Stomach (tissue), 9 donors: Measurements from ENCODE around the gene GOLPH3. TPM values are rescaled to one million over a fixed set of nuclear protein-coding genes. Genes with fewer than 3 reads are reported as not detected.
A peak's percentile ranks its signal among the peaks of the same experiment; 100 is the strongest.

Source experiments
- DNase-seq, 2 donors: peaks; one replicate each; pipeline versions ENCODE4 v3.0.0 to v3.0.0-alpha.2; 2013 to 2019
- H3K27ac ChIP-seq, 5 donors: fragments of 200-600 bp in 4 of 5; sonication (generic) in 4 of 5; one replicate each; pipeline ENCODE4 v1.5.1; 2013 to 2019; ENCODE audit warnings: mild to moderate bottlenecking in 1 of 5, moderate library complexity in 1 of 5
- H3K27me3 ChIP-seq, 3 donors: fragments of 200-600 bp; sonication (generic); one replicate each; pipeline ENCODE4 v1.5.1; 2017 to 2019; ENCODE audit warnings: mixed run types in 1 of 3
- H3K36me3 ChIP-seq, 4 donors: fragments of 200-600 bp; sonication (generic); 1 replicate in 3 of 4; 2 replicates in 1 of 4; pipeline ENCODE4 v1.5.1; 2016 to 2019
- H3K4me1 ChIP-seq, 4 donors: fragments of 200-600 bp; sonication (generic); one replicate each; pipeline ENCODE4 v1.5.1; 2016 to 2019
- H3K4me3 ChIP-seq, 4 donors: fragments of 200-600 bp; sonication (generic) in 3 of 4; one replicate each; pipeline ENCODE4 v1.5.1; 2016 to 2019; ENCODE audit warnings: mild to moderate bottlenecking in 1 of 4
- H3K9me3 ChIP-seq, 4 donors: fragments of 200-600 bp; sonication (generic); one replicate each; pipeline ENCODE4 v1.5.1; 2016 to 2019
- EP300 ChIP-seq: sonication (generic); formaldehyde crosslinking; IDR thresholded peaks from one replicate; pipeline ENCODE4 v1.6.1; 2017; ENCODE audit warnings: antibody characterized with exemption
- POLR2A ChIP-seq, 4 donors: fragments of 450-650 bp; IDR thresholded peaks; one replicate each; pipeline ENCODE4 v1.6.1; 2016; ENCODE audit warnings: antibody characterized with exemption in 4 of 4, control low read depth in 2 of 4, mild to moderate bottlenecking in 1 of 4, moderate library complexity in 1 of 4
- POLR2AphosphoS5 ChIP-seq, 3 donors: sonication (generic); formaldehyde crosslinking; IDR thresholded peaks; one replicate each; pipeline ENCODE4 v1.6.1; 2016; ENCODE audit warnings: antibody characterized with exemption in 3 of 3
- WGBS, 5 donors: extraction: QIAGEN DNeasy Blood & Tissue Kit in 3 of 5; methylation state at CpG; one replicate each; pipeline versions ENCODE4 v1.1.5 to v1.1.7; 2013 to 2018; 5-methylcytosine and 5-hydroxymethylcytosine counted together
- intact Hi-C: fragments of 100-400 bp; cut with DNase I; formaldehyde crosslinking; loops from one replicate; pipeline ENCODE4 v1.15.1; 2023; ENCODE audit warnings: low total_unique reads
- polyA plus RNA-seq, 3 donors: library from polyadenylated mRNA; stranded (reverse); fragments of 200-250 nt; gene quantifications; one replicate each; pipeline ENCODE4 v1.2.3, GENCODE V29; 2013
- total RNA-seq, 5 donors: library from RNA; depleted of rRNA; stranded (reverse); fragments of >200 nt; gene quantifications; one replicate each; pipeline versions ENCODE4 v1.1.0 to v1.2.3, GENCODE V29; 2014 to 2016
- TF ChIP-seq, protein P1 (sequence below), 7 experiments: fragments of 450-650 bp in 4 of 7; fragments of 200-600 bp in 3 of 7; sonication (generic) in 3 of 7; IDR thresholded peaks; one replicate each; pipeline ENCODE4 v1.5.1; 2016 to 2019; ENCODE audit warnings: antibody characterized with exemption in 7 of 7, control low read depth in 2 of 7, mild to moderate bottlenecking in 1 of 7
- donor health status: healthy with polysubstance abuse.
- donor health status: Bipolar disorder and iron deficiency.
- donor health status: healthy.

Gene GOLPH3
- total and polyA plus RNA-seq, 8 donors: 38.3 to 171 (median 92.7) TPM

DNA sequence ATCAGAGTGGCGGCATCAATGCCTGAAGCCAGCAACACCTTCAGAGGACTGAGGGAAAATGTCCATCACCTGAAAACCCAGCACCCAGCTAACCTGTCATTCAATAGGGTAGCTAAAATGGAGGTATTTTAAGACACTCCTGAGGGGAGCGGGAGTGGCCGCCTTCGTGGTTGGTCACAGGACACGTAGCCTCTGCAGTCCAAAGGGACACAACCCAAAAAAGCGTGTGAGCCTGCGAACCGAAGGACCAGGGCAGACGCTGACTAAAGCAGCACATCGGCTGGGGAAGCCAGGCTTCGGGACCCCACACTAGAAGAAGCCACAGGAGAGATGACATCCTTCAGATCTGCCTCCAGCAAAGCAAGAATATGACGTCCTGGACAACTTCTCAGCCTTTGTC, 70.6 kb downstream of the GOLPH3 start:
- Histone ChIP-seq H3K9me3 (no peaks in the 10 kb centered on the region), H3K36me3 (peaks cover 37 to 100% (median 99%) of the 10 kb centered on the region in 4 donors), H3K27me3 (no peaks in the 10 kb centered on the region), H3K4me1 (peaks cover 0 to 30% (median 14%) of the 10 kb centered on the region in 4 donors), H3K27ac (no peak overlapping the region), H3K4me3 (no peak overlapping the region)
- TF ChIP-seq POLR2A (IDR thresholded peaks at IDR 0.05) (no peak), POLR2AphosphoS5 (IDR thresholded peaks at IDR 0.05) (no peak), EP300 (no peak)
- TF ChIP-seq, protein P1, sequence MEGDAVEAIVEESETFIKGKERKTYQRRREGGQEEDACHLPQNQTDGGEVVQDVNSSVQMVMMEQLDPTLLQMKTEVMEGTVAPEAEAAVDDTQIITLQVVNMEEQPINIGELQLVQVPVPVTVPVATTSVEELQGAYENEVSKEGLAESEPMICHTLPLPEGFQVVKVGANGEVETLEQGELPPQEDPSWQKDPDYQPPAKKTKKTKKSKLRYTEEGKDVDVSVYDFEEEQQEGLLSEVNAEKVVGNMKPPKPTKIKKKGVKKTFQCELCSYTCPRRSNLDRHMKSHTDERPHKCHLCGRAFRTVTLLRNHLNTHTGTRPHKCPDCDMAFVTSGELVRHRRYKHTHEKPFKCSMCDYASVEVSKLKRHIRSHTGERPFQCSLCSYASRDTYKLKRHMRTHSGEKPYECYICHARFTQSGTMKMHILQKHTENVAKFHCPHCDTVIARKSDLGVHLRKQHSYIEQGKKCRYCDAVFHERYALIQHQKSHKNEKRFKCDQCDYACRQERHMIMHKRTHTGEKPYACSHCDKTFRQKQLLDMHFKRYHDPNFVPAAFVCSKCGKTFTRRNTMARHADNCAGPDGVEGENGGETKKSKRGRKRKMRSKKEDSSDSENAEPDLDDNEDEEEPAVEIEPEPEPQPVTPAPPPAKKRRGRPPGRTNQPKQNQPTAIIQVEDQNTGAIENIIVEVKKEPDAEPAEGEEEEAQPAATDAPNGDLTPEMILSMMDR (IDR thresholded peaks at IDR 0.05): no peak
- DNase-seq: no peak
- 93 to 98% (median 96%) methylated on average over 12 of the region's 12 CpGs for WGBS, 5 donors
- intact Hi-C loops: no loop called here

DNA sequence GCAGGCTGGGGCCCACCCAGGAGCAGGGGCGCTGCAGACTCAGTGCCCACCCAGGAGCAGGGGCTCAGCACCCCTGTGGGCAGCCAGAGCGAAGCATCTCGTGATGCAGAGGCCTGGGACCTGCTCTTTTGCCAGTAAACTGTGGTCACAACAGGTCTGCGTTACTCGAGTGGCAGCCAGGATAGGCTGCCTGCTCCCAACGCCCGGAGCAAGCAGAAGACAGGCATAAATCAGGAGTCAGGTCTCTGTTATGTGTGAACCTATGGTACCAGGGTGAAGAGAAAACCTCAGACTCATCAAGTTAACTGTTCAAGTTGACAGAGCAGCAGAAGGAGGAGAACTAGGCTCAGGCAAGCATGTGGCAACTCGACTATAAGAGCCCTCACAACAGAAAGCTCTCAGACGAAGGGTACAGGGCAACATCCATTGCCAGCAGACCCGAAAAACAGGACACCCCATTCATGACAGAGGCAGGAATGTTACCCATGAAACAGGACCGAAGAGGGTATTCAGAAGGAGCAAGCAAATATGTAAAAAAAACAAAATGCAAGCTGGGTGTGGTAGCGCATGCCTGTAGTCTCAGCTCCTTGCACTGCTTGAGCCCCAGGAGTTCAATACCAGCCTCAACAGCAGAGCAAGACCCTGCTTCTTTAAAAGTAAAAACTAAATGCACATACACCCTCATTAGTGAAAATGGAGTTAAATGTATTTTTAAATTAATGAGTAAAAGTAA, 71.7 kb downstream of the GOLPH3 start:
- TF ChIP-seq POLR2A (IDR thresholded peaks at IDR 0.05) (no peak), EP300 (no peak), POLR2AphosphoS5 (IDR thresholded peaks at IDR 0.05) (no peak)
- TF ChIP-seq, protein P1 (IDR thresholded peaks at IDR 0.05): no peak
- Histone ChIP-seq H3K9me3 (no peaks in the 10 kb centered on the region), H3K4me1 (peaks cover 0 to 23% (median 17%) of the 10 kb centered on the region in 4 donors), H3K27ac (no peak overlapping the region), H3K4me3 (no peak overlapping the region), H3K27me3 (no peaks in the 10 kb centered on the region), H3K36me3 (peaks cover 30 to 100% (median 98%) of the 10 kb centered on the region in 4 donors)
- 83 to 92% (median 89%) methylated on average over 12 of the region's 12 CpGs for WGBS, 5 donors
- intact Hi-C loops: no loop called here
- no peak for DNase-seq

DNA sequence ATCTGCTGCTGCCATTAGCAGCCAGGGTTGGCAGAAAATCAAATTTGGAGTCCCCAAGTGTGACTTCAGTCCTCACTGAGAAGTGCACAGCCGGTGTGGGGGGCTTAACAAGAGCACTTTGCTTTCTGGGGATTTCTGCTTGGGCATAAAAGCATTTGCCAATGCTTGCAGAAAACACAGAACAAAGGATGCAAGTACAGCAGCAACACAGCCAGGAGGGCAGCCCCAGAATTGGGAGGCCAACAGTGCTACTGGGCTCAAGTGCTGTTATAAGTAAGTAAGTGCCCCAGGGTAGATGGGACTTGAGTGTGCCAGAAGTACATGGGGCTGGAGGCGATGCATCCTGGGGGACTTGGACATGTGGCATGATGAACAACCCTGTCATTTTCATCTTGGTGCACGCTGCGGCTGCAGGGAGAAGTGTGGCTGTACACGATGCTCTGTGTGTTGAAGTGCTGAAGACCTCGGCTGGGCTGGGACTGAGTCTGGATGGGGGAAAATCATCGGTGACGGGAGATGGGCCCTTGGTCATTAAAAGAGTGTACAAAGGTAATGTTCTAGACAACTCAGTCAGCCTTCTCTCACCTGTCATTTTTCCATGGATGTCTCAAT, 73.3 kb downstream of the GOLPH3 start:
- peaks cover 30 to 90% (median 85%) of the 10 kb centered on the region in 4 donors for H3K36me3 ChIP-seq
- intact Hi-C loops: no loop called here

DNA sequence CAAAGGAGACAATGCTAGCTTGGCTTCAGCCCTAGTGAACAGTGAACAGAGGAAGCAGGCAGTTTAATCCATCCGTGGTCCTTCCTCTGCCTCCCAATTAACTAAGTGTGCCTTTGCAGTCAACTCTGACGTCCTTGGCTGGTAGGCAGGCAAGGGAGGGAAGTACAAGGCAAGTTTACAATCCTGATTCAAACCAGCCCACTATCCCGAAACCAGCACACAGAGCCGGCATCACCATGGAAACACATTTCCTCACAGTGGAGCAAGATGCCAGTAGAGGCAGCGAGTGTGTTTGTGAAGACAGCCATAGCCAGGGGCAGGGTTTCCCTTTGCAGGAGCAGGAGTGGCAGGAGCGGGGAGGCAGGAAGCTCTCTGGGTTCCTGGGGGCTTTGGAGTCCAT, 73.9 kb downstream of the GOLPH3 start:
- peak in 1 of 2 donors; percentile 61 for DNase-seq
- TF ChIP-seq POLR2AphosphoS5 (IDR thresholded peaks at IDR 0.05) (peak in 1 of 3 donors; percentile 35), POLR2A (IDR thresholded peaks at IDR 0.05) (no peak)
- peaks cover 0 to 27% (median 18%) of the 10 kb centered on the region in 4 donors for H3K4me1 ChIP-seq
- H3K4me3 ChIP-seq: no peak overlapping the region
- peak overlapping the region in 3 of 5 donors; percentile 31 to 74 (median 46) for H3K27ac ChIP-seq
- H3K9me3 ChIP-seq: no peaks in the 10 kb centered on the region
- WGBS, 5 donors: 63 to 81% (median 75%) methylated on average over 4 to 6 of the region's 6 CpGs
- peaks cover 26 to 84% (median 80%) of the 10 kb centered on the region in 4 donors for H3K36me3 ChIP-seq
- no peaks in the 10 kb centered on the region for H3K27me3 ChIP-seq
- intact Hi-C loops: no loop called here

More for the DNA sequence above, 73.3 kb downstream of the GOLPH3 start:
- H3K9me3 ChIP-seq: no peaks in the 10 kb centered on the region
- TF ChIP-seq POLR2A (IDR thresholded peaks at IDR 0.05): no peak
- WGBS, 5 donors: 88 to 95% (median 94%) methylated on average over 8 of the region's 8 CpGs
- no peak overlapping the region for H3K4me3 ChIP-seq
- peaks cover 0 to 23% (median 17%) of the 10 kb centered on the region in 4 donors for H3K4me1 ChIP-seq
- H3K27ac ChIP-seq: peak overlapping the region in 2 of 5 donors; percentile 46 to 74
- H3K27me3 ChIP-seq: no peaks in the 10 kb centered on the region
- DNase-seq: no peak

DNA sequence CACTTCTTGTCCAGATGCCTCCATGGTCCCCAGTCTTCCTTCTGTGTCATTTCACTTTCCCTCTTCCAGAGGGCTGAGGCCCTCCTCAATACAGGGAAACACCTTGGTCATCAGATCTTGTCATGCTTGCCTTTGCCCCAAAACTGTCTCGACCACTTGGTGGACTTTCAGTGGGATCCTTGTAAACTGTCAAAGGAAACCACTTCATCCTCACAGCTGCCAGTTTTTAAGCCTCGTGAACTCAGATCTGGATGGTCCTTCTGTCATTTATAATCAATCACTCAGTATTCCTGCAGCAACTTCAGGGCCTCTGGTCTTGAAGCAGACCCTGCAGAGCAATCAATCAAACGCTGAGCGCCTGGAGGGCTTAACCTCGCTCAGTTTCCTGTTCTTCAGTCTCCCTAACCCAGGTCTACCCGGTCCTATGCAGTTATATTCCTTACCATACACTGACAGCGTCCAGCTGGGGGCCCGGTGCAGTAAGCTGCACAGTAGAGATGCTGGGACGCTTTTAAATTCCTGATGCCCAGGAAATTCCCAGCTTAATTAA, 74.6 kb downstream of the GOLPH3 start:
- peaks cover 21 to 84% (median 73%) of the 10 kb centered on the region in 4 donors for H3K36me3 ChIP-seq
- intact Hi-C loops: no loop called here
- DNase-seq: peak in 1 of 2 donors; percentile 9
- TF ChIP-seq POLR2AphosphoS5 (IDR thresholded peaks at IDR 0.05) (no peak), EP300 (no peak), POLR2A (IDR thresholded peaks at IDR 0.05) (no peak)
- TF ChIP-seq, protein P1 (IDR thresholded peaks at IDR 0.05): no peak
- WGBS, 5 donors: 73 to 85% (median 83%) methylated on average over 9 of the region's 9 CpGs
- H3K4me3 ChIP-seq: no peak overlapping the region
- H3K27me3 ChIP-seq: no peaks in the 10 kb centered on the region
- H3K27ac ChIP-seq: peak overlapping the region in 4 of 5 donors; percentile 31 to 74 (median 47)
- H3K4me1 ChIP-seq: peaks cover 0 to 31% (median 20%) of the 10 kb centered on the region in 4 donors
- no peaks in the 10 kb centered on the region for H3K9me3 ChIP-seq
